Activated CD8-positive, alpha-beta memory T cell treated with anti-CD3 and anti-CD28 coated beads, Interleukin-2, amount 50 U/mL, for 1 hour (primary cell): ENCODE measurements around the gene GALK2.
"Not testable (repeated sequence)": the region's sequence is repeated elsewhere in the genome, so short reads cannot be mapped to it uniquely, and the experiment has no call there.

ENCODE experiments used
- DNase-seq: peaks from one replicate; pipeline ENCODE4 v3.0.0-alpha.2; 2020; ENCODE audit errors: extremely low read depth

Gene GALK2

GRCh38 chr15:49339656-49340055 lies 169.6 kb downstream of the GALK2 start:
- no peak for DNase-seq

- DNase-seq = no peak
Measured at GRCh38 chr15:49343546-49343945, 173.5 kb downstream of the GALK2 start.

GRCh38 chr15:49354439-49354838 lies 184.4 kb downstream of the GALK2 start:
- DNase-seq = not testable (repeated sequence)

GRCh38 chr15:49361370-49361769 lies 191.3 kb downstream of the GALK2 start:
- no peak for DNase-seq

- DNase-seq = no peak
Measured at GRCh38 chr15:49366496-49366895, 196.4 kb downstream of the GALK2 start.

GRCh38 chr15:49370782-49371181 lies 200.7 kb downstream of the GALK2 start:
- DNase-seq = no peak

- no peak for DNase-seq
Measured at GRCh38 chr15:49372366-49372765, 202.3 kb downstream of the GALK2 start.

- DNase-seq = no peak
Measured at GRCh38 chr15:49379996-49380395, 209.9 kb downstream of the GALK2 start.

- DNase-seq = no peak
Measured at GRCh38 chr15:49380912-49381311, 210.9 kb downstream of the GALK2 start.
